Smooth muscle cell (in vitro differentiated cells): ENCODE results near the gene USP15. TPM values are rescaled to one million over a fixed set of nuclear protein-coding genes. Genes with fewer than 3 reads are reported as not detected.

Experiments
- DNase-seq: peaks from one replicate; lab custom pipeline; 2025; ENCODE audit not compliant: unreplicated experiment; lab: John Stamatoyannopoulos, UW
- H2AFZ ChIP-seq: fragments of 200-600 bp; sonication (generic); 2 replicates; pipeline ENCODE4 v1.6.0; 2016; ENCODE audit warnings: antibody characterized with exemption, low read depth, mild to moderate bottlenecking
- H3F3A ChIP-seq: fragments of 200-600 bp; sonication (generic); 2 replicates; pipeline ENCODE4 v1.6.0; 2017; ENCODE audit warnings: antibody characterized with exemption, low read depth
- H3K27ac ChIP-seq: fragments of 200-600 bp; sonication (generic); 2 replicates; pipeline ENCODE4 v1.5.1; 2016; ENCODE audit warnings: low read depth, mild to moderate bottlenecking
- H3K27me3 ChIP-seq: fragments of 200-600 bp; sonication (generic); 2 replicates; pipeline ENCODE4 v1.6.1; 2016; ENCODE audit warnings: low read depth, mild to moderate bottlenecking
- H3K36me3 ChIP-seq: fragments of 200-600 bp; sonication (generic); 2 replicates; pipeline ENCODE4 v1.5.1; 2016; ENCODE audit warnings: low read depth
- H3K4me1 ChIP-seq: fragments of 200-600 bp; sonication (generic); 2 replicates; pipeline ENCODE4 v1.5.1; 2016; ENCODE audit warnings: low read depth
- H3K4me2 ChIP-seq: fragments of 200-600 bp; sonication (generic); 2 replicates; pipeline ENCODE4 v1.6.0; 2016; ENCODE audit warnings: mild to moderate bottlenecking
- H3K4me3 ChIP-seq: fragments of 200-600 bp; sonication (generic); 2 replicates; pipeline ENCODE4 v1.5.1; 2016; ENCODE audit warnings: mild to moderate bottlenecking
- H3K79me2 ChIP-seq: fragments of 200-600 bp; sonication (generic); 2 replicates; pipeline ENCODE4 v1.6.0; 2016; ENCODE audit warnings: low read depth, mild to moderate bottlenecking
- H3K9ac ChIP-seq: fragments of 200-600 bp; sonication (generic); 2 replicates; pipeline ENCODE4 v1.6.0; 2016; ENCODE audit warnings: low read depth
- H3K9me3 ChIP-seq: fragments of 200-600 bp; sonication (generic); replicated peaks from 2 replicates; pipeline ENCODE4 v1.5.1; 2016; ENCODE audit warnings: low read depth
- H4K20me1 ChIP-seq: fragments of 200-600 bp; sonication (generic); 2 replicates; pipeline ENCODE4 v1.6.0; 2016; ENCODE audit warnings: low read depth
- CTCF ChIP-seq: fragments of 200-600 bp; sonication (generic); IDR thresholded peaks from 2 replicates; pipeline ENCODE4 v1.5.1; 2017; ENCODE audit warnings: borderline replicate concordance, mild to moderate bottlenecking, antibody characterized with exemption; ENCODE audit not compliant: insufficient read depth, poor library complexity, severe bottlenecking
- WGBS: methylation state at CpG from one replicate; pipeline ENCODE4 v1.1.7; 2016; ENCODE audit warnings: low lambda C conversion rate; 5-methylcytosine and 5-hydroxymethylcytosine counted together
- polyA plus RNA-seq: library from polyadenylated mRNA; unstranded; fragments of >200 nt; fragmentation: Nextera tagmentation; extraction: Ambion mirVana; gene quantifications from 2 replicates; pipeline ENCODE4 v1.2.1, GENCODE V29; 2016
- total RNA-seq: library from RNA; depleted of rRNA; stranded (reverse); fragments of >200 nt; gene quantifications from 2 replicates; pipeline ENCODE4 v1.2.3, GENCODE V29; 2014

USP15 gene
- total and polyA plus RNA-seq, 2 experiments from 2014 or later = 28.7 to 53.5 TPM

GRCh38 chr12:62279961-62280360 is 19.8 kb downstream of the USP15 start:
- TF ChIP-seq CTCF = no peak

DNA sequence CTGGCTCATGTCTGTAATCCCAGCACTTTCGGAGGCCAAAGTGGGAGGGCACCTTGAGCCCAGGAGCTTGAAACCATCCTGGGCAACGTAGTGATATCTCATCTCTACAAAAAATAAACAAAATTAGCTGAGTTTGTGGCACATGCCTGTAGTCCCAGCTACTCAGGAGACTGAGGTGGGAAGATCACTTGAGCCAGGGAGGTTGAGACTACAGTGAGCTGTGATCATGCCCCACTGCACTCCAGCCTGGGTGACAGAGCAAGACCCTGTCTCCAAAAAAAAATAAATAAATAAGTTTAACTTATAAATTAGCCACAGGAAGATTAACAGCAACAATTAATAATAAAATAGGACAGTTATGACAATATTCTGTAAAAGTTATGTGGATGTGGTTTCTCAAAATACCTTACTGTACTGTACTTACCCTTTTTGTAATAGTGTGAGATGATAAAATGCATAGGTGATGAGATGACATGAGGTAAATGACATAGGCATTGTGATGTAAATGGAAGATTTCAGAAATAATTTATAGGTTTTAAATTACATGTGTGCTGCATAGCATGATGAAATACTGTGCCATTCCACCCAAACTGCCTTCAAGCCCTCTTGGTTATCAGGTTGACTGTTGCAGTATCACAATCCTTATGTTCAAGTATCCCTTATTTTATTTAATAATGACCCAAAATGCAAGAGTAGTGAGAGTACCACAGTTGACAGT is 22.0 kb downstream of the USP15 start:
- no peak for TF ChIP-seq CTCF
- Histone ChIP-seq H4K20me1 (peaks cover 98% of the 10 kb centered on the region), H2AFZ (no peak overlapping the region), H3K79me2 (peaks cover 100% of the 10 kb centered on the region), H3K4me3 (no peak overlapping the region), H3K4me2 (no peak overlapping the region), H3K9ac (no peak overlapping the region), H3K36me3 (no peaks in the 10 kb centered on the region), H3K9me3 (no peaks in the 10 kb centered on the region), H3K4me1 (no peaks in the 10 kb centered on the region), H3F3A (no peaks in the 10 kb centered on the region), H3K27ac (no peak overlapping the region), H3K27me3 (no peaks in the 10 kb centered on the region)
- WGBS = 87% methylated on average over 2 of the region's 2 CpGs
- DNase-seq = no peak

More at GRCh38 chr12:62279961-62280360, 19.8 kb downstream of the USP15 start:
- Histone ChIP-seq H2AFZ (no peak overlapping the region), H3K27me3 (no peaks in the 10 kb centered on the region), H3K79me2 (peaks cover 100% of the 10 kb centered on the region), H3K27ac (no peak overlapping the region), H3K9me3 (no peaks in the 10 kb centered on the region), H3K9ac (no peak overlapping the region), H3K4me3 (no peak overlapping the region), H3K36me3 (no peaks in the 10 kb centered on the region), H3K4me2 (no peak overlapping the region), H3K4me1 (no peaks in the 10 kb centered on the region), H3F3A (no peaks in the 10 kb centered on the region), H4K20me1 (peaks cover 99% of the 10 kb centered on the region)
- DNase-seq = no peak

GRCh38 chr12:62284749-62285148 is 24.5 kb downstream of the USP15 start:
- Histone ChIP-seq H3K4me3 (no peak overlapping the region), H3K36me3 (no peaks in the 10 kb centered on the region), H3K79me2 (peaks cover 100% of the 10 kb centered on the region), H3K4me1 (no peaks in the 10 kb centered on the region), H3K27me3 (no peaks in the 10 kb centered on the region), H3K4me2 (no peak overlapping the region), H2AFZ (no peak overlapping the region), H3F3A (no peaks in the 10 kb centered on the region), H4K20me1 (peaks cover 96% of the 10 kb centered on the region), H3K27ac (no peak overlapping the region), H3K9me3 (no peaks in the 10 kb centered on the region), H3K9ac (no peak overlapping the region)
- no peak for DNase-seq
- no peak for TF ChIP-seq CTCF

DNA sequence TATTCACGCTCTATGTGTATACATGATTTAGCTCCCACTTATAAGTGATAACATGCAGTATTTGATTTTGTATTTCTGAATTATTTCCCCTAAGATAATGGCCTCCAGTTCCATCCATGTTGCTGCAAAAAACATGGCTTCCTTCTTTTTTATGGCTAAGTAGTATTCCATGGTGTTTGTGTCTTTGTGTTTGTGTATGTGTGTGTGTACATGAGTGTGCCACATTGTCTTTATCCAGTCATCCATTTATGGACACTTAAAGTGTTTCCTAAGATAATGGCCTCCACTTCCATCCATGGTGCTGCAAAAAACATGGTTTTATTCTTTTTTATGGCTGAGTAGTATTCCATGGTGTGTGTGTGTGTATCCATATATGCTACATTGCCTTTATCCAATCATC is 25.1 kb downstream of the USP15 start:
- TF ChIP-seq CTCF = no peak
- Histone ChIP-seq H3K4me2 (no peak overlapping the region), H3K36me3 (no peaks in the 10 kb centered on the region), H4K20me1 (peaks cover 96% of the 10 kb centered on the region), H3K4me1 (no peaks in the 10 kb centered on the region), H3K9me3 (no peaks in the 10 kb centered on the region), H3K9ac (no peak overlapping the region), H3K27ac (no peak overlapping the region), H3K79me2 (peaks cover 100% of the 10 kb centered on the region), H2AFZ (no peak overlapping the region), H3K27me3 (no peaks in the 10 kb centered on the region), H3K4me3 (no peak overlapping the region), H3F3A (no peaks in the 10 kb centered on the region)
- DNase-seq = no peak
- WGBS = 100% methylated on average over 1 of the region's 1 CpG
